ENCODE results near the gene WDR86.

- TF ChIP-seq ARNTL (CRISPR knock-in tag; IDR thresholded peaks at IDR 0.05; ENCODE audit: borderline replicate concordance, low read depth) (no peak), POU6F1 (CRISPR knock-in tag; IDR thresholded peaks at IDR 0.05; ENCODE audit: borderline replicate concordance, low read depth) (no peak), ZFP30 (CRISPR knock-in tag; IDR thresholded peaks at IDR 0.05) (no peak), CREB5 (CRISPR knock-in tag; IDR thresholded peaks at IDR 0.05; ENCODE audit: low read depth) (no peak), ISL1 (CRISPR knock-in tag; IDR thresholded peaks at IDR 0.05) (no peak), TOX (CRISPR knock-in tag; IDR thresholded peaks at IDR 0.05; ENCODE audit: borderline replicate concordance) (no peak), ESRRG (CRISPR knock-in tag; IDR thresholded peaks at IDR 0.05) (no peak), TCF4 (CRISPR knock-in tag; IDR thresholded peaks at IDR 0.05; ENCODE audit: borderline replicate concordance) (no peak), ZC3H10 (CRISPR knock-in tag; IDR thresholded peaks at IDR 0.05) (no peak)
Measured at GRCh38 chr7:151451156-151451555, 41.3 kb upstream of the WDR86 start.

All from SK-N-SH treated with all-trans-retinoic acid at 6 μM for 48 hours (cell line).